ENCODE data around the gene CLPTM1L.

Gene CLPTM1L

DNA sequence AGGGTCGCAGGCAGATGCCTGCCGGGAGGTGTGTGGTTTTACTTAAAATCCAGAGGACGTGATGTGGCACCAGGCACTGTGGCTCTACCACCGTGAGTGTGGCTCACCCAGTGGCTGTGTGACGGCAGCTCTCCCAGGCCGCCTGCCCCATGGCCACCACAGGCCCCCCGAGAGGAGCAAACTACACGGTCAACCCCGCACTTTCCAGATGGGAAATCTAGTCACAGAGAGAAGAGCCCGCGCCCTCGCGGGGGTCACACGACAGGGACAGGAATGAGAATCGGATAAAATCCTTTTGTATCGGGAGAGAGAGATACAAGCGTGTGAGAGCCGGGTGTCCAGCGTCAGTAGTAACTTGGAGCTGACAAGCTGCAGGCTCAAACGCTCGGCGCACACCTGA, 74.5 kb downstream of the CLPTM1L start:
- DNase-seq: no peak

DNA sequence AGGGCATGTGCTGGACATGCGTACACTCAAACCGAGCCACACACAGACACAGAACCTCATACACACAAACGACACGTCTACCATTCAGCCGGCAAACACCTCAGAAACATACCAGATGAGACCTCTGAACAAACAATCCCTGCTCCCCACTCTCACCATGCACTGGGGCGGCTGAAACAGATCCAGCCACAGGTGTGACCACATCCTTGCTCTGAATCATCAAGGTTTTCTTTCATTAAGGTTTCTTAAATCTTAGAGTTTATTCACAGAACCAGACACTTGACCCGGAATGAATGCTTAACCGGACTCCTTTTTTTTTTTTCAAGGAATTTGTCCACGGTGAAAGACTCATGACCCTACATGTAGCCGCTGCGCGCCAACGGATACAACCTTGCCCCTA, 76.2 kb downstream of the CLPTM1L start:
- DNase-seq: no peak

DNA sequence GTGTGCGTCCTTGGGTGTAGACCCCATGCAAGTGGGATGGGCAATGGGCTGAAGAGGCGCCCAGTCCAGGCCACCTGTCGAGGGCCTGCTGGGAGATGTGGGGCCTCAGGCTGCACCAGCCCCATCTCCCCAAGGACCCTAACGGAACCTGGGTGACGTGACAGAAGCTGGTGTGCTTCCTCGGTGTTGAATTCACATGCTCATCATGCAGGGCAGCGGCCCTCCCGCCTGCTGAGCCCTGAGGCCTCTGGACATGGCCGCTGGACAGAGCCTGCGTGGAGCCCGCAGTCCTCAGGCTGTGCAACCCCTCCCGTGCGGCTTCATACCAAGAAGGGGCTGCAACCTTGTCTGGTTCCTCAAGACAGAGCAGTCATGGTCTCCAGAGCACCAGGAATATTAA, 76.8 kb downstream of the CLPTM1L start:
- DNase-seq: no peak
